ENCODE data around the gene FARSB. TPM values are rescaled to one million over a fixed set of nuclear protein-coding genes. Genes with fewer than 3 reads are reported as not detected.

FARSB gene
- total RNA-seq, 1 donor from 2014 or later: 25.0 TPM

GRCh38 chr2:222604749-222605515 lies 51.0 kb downstream of the FARSB start:
- Histone ChIP-seq H3K79me2 (ENCODE audit: low read depth) (peaks cover 4% of the 10 kb centered on the region), H3K4me3 (no peak overlapping the region), H3K9ac (no peak overlapping the region), H2AFZ (replicated peaks) (no peak overlapping the region), H3F3A (ENCODE audit: low read depth) (peaks cover 3% of the 10 kb centered on the region), H3K27me3 (no peaks in the 10 kb centered on the region), H4K20me1 (ENCODE audit: low read depth) (no peaks in the 10 kb centered on the region), H3K4me1 (peaks cover 17% of the 10 kb centered on the region), H3K27ac (peak overlapping the region; percentile 14), H3K9me3 (ENCODE audit: low read depth) (no peaks in the 10 kb centered on the region), H3K4me2 (no peak overlapping the region), H3K36me3 (peaks cover 9% of the 10 kb centered on the region)
- DNase-seq (ENCODE audit: low spot score): no peak
- H3K36me3 Mint-ChIP-seq: peaks cover 4% of the 10 kb centered on the region
- H3K9me3 Mint-ChIP-seq: no peaks in the 10 kb centered on the region
- H3K4me1 Mint-ChIP-seq: peaks cover 14% of the 10 kb centered on the region
- TF ChIP-seq EZH2 (IDR thresholded peaks at IDR 0.05) (no peak), EZH2phosphoT487 (IDR thresholded peaks at IDR 0.05) (no peak), CTCF (IDR thresholded peaks at IDR 0.05) (no peak)
- no peak overlapping the region for H3K27ac Mint-ChIP-seq
- no peak overlapping the region for H3K4me3 Mint-ChIP-seq
- no peaks in the 10 kb centered on the region for H3K27me3 Mint-ChIP-seq (ENCODE audit: insufficient read depth, low read depth)

GRCh38 chr2:222603501-222603900 lies 52.4 kb downstream of the FARSB start:
- no peaks in the 10 kb centered on the region for H3K27me3 Mint-ChIP-seq (ENCODE audit: insufficient read depth, low read depth)

GRCh38 chr2:222598611-222599010 lies 57.3 kb downstream of the FARSB start:
- H3K9me3 Mint-ChIP-seq: no peaks in the 10 kb centered on the region
- H3K27ac ChIP-seq: no peak overlapping the region
- H3K4me3 ChIP-seq: no peak overlapping the region
- DNase-seq (ENCODE audit: low spot score): no peak
- no peak overlapping the region for H3K4me2 ChIP-seq
- peaks cover 6% of the 10 kb centered on the region for H3K36me3 Mint-ChIP-seq
- H2AFZ ChIP-seq (replicated peaks): no peak overlapping the region
- no peaks in the 10 kb centered on the region for H3K27me3 ChIP-seq
- H3F3A ChIP-seq (ENCODE audit: low read depth): no peaks in the 10 kb centered on the region
- H3K79me2 ChIP-seq (ENCODE audit: low read depth): peaks cover 4% of the 10 kb centered on the region
- peaks cover 9% of the 10 kb centered on the region for H3K36me3 ChIP-seq
- no peaks in the 10 kb centered on the region for H3K9me3 ChIP-seq (ENCODE audit: low read depth)
- no peaks in the 10 kb centered on the region for H3K4me1 ChIP-seq
- H4K20me1 ChIP-seq (ENCODE audit: low read depth): no peaks in the 10 kb centered on the region
- no peak overlapping the region for H3K9ac ChIP-seq
- no peak overlapping the region for H3K4me3 Mint-ChIP-seq
- no peak overlapping the region for H3K27ac Mint-ChIP-seq
- H3K27me3 Mint-ChIP-seq (ENCODE audit: insufficient read depth, low read depth): no peaks in the 10 kb centered on the region
- peaks cover 10% of the 10 kb centered on the region for H3K4me1 Mint-ChIP-seq
- TF ChIP-seq EZH2phosphoT487 (IDR thresholded peaks at IDR 0.05): no peak
- no peak for TF ChIP-seq CTCF (IDR thresholded peaks at IDR 0.05)

More at GRCh38 chr2:222603501-222603900, 52.4 kb downstream of the FARSB start:
- TF ChIP-seq CTCF (IDR thresholded peaks at IDR 0.05): no peak
- no peak for TF ChIP-seq EZH2phosphoT487 (IDR thresholded peaks at IDR 0.05)
- TF ChIP-seq EZH2 (IDR thresholded peaks at IDR 0.05): no peak
- H3K4me3 ChIP-seq: no peak overlapping the region
- H3K9ac ChIP-seq: no peak overlapping the region
- peaks cover 9% of the 10 kb centered on the region for H3K36me3 ChIP-seq
- H3K4me3 Mint-ChIP-seq: no peak overlapping the region
- no peaks in the 10 kb centered on the region for H3K9me3 Mint-ChIP-seq
- no peak overlapping the region for H3K4me2 ChIP-seq
- H3K27ac ChIP-seq: no peak overlapping the region
- no peaks in the 10 kb centered on the region for H3K9me3 ChIP-seq (ENCODE audit: low read depth)
- DNase-seq (ENCODE audit: low spot score): no peak
- H3K27me3 ChIP-seq: no peaks in the 10 kb centered on the region
- H3K4me1 Mint-ChIP-seq: peaks cover 17% of the 10 kb centered on the region
- H2AFZ ChIP-seq (replicated peaks): no peak overlapping the region
- H4K20me1 ChIP-seq (ENCODE audit: low read depth): no peaks in the 10 kb centered on the region
- peaks cover 9% of the 10 kb centered on the region for H3K4me1 ChIP-seq
- peaks cover 7% of the 10 kb centered on the region for H3K36me3 Mint-ChIP-seq
- no peak overlapping the region for H3K27ac Mint-ChIP-seq
- peaks cover 4% of the 10 kb centered on the region for H3K79me2 ChIP-seq (ENCODE audit: low read depth)
- H3F3A ChIP-seq (ENCODE audit: low read depth): no peaks in the 10 kb centered on the region

Data from neural progenitor cell (in vitro differentiated cells).